NCI-H524 (cell line): ENCODE measurements around the gene ZNF76.
"Not testable (repeated sequence)": the region's sequence is repeated elsewhere in the genome, so short reads cannot be mapped to it uniquely, and the experiment has no call there.

Source experiments
- DNase-seq, 2 experiments: peaks; one replicate each; lab custom pipeline; 2025; lab: John Stamatoyannopoulos, UW

ZNF76 gene

DNA sequence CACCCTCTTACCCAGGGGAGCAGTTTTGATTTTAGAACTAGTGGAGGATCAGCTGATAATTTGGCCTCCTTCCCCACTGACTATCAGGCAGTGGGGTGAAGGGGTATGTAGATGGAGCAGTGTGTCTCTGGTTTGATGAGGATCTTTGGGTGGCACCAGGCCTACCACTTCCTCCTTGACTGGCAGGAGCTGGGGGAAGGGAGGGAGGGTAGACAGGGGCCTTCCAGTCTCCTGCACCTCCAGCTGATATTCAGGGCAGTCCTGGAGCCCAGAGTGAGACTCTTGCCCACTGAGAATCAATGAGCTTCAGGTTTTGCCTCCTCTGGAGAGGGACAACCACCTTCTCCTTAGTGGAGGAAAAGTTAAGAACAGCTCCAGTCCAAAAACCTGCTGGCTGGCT is 41.3 kb downstream of the ZNF76 start:
- no peak for DNase-seq

DNA sequence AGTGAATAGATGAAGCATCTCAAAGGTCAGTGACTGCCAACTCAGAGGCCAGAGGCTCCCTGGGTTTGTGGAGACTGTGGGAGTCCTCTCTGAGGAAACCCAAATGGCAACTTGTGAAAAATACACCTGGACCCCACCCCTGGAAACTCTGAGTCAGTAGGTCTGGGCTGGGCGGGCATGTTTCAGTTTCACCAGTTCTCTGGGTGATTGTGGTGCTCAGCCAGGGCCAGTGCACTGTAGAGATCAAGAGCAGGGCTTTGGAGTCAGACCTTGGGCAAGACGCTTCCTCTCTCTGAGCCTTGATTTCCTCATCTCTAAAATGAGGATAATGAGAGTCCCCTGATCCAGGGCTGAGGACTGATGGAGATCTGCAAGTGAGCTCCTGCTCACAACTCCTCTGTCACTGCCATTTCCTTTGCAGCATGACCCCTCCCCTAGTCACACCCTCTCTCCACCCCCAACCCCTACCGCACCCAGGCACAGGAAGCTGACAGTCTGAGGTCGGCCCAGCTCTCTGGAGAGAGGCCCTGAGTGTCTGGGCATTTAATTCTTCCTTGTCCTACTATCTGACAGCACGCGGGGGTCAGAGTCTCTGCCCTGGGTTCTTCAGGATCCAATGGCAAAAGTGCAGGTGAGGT is 43.2 kb downstream of the ZNF76 start:
- no peak for DNase-seq

DNA sequence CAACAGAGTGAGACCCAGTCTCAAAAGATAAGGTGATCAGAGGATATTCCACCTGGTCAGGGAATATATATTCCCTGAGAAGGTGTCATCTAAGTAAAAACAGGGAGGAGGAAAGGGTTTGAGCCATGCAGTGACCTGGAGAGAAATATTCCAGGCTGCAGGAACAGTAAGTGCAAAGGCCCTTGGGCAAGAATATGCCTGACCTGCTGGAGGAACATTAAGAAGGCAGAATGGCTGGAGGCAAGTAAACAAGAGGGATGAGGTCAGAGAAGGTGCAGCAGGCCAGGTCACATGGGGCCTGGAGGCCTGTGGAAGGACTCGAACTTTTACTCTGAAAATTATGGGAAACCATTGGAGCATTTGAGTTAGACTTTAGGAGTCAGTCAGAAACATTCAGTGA is 44.8 kb downstream of the ZNF76 start:
- no peak for DNase-seq

DNA sequence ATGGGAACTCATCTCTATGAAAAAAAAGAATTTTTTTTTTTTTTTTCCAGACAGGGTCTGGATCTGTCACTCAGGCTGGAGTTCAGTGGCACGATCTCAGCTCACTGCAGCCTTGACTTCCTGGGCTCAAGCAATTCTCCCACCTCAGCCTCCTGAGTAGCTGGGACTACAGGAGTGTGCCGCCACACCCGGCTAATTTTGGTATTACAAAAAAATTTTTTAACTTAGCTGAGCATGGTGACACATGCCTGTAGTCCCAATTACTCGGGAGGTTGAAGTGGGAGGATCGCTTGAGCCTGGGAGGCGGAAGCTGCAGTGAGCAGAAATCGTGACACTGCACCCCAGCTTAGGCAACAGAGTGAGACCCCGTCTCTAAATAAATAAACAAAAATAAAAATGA is 45.6 kb downstream of the ZNF76 start:
- DNase-seq, result peak; percentile 3 to 10

DNA sequence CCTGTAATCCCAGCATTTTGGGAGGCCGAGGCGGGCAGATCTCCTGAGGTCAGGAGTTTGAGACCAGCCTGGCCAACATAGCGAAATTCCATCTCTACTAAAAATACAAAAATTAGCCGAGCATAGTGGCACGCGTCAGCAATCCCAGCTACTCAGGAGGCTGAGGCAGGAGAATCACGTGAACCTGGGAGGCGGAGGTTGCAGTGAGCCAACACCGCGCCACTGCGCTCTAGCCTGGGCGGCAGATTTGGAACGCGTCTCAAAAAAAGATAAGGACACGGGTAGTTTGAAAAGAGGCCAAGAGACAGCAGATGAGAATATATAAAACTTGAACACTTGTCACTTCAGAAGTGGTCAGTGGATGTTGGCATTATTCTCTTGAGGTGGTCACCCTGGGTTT is 47.6 kb downstream of the ZNF76 start:
- not testable (repeated sequence) for DNase-seq

DNA sequence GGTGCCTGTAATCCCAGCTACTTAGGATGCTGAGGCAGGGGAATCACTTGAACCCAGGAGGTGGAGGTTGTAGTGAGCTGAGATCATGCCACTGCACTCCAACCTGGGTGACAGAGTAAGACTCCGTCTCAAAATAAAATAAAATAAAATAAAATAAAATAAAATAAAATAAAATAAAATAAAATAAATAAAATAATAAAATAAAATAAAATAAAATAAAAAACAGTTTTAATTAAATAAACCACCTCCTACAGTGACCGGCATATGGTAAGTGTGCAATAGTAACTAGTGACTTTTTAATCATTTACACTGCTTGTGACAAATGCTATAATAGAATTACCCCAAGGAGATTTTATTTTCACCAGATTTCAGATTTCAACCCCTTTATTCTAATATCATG is 49.0 kb downstream of the ZNF76 start:
- not testable (repeated sequence) for DNase-seq

DNA sequence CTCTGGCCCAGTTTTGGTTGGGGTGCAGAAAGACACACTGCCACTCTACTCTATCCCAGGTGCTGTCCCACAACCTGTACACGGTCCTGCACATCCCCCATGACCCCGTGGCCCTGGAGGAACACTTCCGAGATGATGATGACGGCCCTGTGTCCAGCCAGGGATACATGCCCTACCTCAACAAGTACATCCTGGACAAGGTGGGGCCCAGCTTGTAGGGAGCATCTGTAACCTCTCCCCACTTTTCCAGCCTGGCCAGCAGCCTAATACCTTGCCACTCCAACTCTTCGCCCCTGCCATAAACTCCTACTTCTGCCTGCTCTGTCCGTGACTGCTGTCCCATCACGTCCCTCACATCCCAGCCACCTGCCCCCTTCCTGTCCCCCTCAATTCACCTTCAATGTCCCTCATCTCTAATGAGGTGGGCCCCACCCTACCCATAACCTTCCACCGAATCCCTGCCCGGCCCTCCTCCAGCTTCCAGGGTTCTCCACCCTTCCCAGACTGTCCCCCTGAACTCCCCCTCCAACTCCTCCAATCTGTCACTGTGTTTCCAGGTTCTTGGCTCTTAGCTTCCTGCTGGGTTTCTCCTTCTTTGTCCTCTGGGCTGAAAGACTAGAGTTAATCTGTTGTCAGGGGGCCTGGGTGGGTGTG is 50.2 kb downstream of the ZNF76 start:
- DNase-seq, result no peak

DNA sequence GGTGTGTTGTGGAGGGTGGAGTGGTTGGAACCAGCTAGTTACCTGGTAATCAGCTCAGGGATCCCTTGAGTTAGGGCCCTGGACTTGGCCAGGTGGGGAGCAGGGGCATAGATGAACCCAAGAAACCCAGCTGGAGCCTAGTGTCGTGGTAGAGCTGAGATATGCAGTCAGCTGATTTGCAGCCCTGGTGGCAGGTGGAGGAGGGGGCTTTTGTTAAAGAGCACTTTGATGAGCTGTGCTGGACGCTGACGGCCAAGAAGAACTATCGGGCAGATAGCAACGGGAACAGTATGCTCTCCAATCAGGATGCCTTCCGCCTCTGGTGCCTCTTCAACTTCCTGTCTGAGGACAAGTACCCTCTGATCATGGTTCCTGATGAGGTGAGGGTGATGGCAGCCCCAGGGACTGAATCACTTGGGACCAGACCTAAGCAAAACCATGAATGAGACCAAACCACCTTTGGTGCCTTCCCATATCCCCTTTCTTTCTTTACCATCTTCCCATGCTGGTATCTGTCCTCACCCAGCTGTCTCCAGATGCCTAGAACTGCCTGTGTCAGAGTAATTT is 50.8 kb downstream of the ZNF76 start:
- no peak for DNase-seq

DNA sequence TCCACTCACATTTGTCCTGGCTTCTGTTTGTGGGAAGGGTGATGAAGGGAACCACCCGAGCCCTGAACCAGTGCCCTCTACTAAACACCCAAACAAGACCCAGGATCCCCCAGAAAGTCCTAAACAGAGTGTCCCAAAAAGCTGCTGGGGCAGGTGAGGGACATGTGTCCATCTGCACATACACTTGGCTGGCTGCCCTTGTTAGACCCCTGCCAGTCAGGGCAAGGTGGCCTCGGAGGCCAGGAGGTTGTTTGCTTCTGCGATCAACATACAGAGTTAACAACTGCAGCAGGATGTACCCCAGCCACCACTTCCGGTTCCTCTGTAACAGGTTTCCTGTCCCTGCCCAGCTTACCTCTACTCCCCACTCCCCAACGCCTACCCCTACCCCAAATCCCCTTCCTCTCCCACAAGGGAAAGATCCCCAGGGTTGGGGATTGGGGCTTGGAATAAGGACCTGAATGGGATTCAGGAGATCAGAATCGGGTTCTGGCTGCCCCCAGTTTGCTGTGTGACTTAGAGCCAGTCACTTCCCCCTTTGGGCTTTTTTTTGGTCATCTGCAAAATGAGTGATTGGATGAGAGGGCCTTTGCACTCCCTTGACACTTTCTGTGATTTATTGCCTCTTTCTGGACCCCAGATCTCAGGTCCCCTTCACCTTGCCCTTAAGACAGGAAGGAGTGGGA is 52.0 kb downstream of the ZNF76 start:
- no peak for DNase-seq

DNA sequence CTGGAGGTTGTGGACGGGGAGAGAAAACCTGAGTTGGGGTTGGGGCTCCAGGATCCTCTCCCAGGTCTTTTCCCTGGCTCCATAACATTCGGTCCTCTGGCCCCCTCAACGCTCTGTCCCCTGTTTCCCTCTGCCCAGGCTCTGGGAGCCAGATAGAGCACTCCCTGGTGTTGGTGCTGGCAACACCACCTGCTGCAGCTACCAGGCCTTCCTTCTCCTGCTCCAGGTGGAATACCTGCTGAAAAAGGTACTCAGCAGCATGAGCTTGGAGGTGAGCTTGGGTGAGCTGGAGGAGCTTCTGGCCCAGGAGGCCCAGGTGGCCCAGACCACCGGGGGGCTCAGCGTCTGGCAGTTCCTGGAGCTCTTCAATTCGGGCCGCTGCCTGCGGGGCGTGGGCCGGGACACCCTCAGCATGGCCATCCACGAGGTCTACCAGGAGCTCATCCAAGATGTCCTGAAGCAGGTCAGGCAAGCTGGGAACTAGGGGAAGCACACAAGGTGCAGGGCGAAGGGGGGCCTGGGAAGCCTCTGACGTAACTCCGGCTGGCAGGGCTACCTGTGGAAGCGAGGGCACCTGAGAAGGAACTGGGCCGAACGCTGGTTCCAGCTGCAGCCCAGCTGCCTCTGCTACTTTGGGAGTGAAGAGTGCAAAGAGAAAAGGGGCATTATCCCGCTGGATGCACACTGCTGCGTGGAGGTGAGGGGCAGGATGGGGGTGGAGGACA is 52.7 kb downstream of the ZNF76 start:
- no peak for DNase-seq

DNA sequence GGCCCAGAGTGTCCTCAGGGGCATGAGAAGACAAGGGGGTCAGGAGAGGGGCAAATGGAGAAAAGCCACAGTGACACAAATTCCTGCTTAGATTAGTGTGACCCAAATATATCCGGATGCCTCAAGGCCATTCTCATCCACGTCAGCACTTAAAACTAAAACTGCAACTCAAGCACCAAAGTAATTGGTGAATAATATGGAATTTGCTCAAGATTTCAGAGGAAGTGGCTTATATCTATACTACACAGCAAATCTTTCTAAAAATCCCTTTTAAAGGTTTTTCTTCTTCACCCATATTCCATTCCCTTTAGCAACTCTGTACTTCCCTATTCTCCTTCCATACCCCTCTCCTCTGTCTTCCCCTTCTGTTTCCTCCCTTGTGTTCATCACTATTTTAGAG is 53.3 kb downstream of the ZNF76 start:
- DNase-seq, result no peak

DNA sequence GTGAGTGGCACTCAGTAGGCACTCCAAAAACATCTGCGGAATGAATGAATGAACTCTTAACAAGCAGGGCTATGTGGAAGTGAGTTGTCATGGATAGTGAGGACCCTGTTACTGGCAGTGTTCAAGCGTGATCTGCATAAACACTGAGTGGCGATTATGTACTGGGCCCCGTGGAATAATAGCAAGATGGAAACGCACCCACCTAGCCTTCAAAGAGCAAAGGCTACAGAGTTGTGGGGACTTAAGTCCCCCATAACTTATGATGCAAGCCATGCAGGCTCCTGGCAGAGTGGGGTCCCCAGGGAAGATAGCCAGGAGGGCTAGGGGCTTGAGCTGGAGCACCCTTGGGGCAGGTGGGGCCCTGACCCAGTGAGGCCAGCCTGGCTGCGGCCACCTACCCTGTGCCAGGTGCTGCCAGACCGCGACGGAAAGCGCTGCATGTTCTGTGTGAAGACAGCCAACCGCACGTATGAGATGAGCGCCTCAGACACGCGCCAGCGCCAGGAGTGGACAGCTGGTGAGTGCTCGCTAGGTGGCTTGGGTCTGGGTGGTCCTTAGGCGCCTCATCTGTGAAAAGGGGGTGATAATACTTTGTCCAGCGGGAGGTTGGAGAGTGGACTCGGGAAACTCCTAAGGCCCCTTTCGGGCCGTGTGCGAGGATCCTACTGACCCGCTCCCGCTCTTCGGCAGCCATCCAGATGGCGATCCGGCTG is 58.1 kb downstream of the ZNF76 start:
- DNase-seq, result peak; percentile 45 to 62

DNA sequence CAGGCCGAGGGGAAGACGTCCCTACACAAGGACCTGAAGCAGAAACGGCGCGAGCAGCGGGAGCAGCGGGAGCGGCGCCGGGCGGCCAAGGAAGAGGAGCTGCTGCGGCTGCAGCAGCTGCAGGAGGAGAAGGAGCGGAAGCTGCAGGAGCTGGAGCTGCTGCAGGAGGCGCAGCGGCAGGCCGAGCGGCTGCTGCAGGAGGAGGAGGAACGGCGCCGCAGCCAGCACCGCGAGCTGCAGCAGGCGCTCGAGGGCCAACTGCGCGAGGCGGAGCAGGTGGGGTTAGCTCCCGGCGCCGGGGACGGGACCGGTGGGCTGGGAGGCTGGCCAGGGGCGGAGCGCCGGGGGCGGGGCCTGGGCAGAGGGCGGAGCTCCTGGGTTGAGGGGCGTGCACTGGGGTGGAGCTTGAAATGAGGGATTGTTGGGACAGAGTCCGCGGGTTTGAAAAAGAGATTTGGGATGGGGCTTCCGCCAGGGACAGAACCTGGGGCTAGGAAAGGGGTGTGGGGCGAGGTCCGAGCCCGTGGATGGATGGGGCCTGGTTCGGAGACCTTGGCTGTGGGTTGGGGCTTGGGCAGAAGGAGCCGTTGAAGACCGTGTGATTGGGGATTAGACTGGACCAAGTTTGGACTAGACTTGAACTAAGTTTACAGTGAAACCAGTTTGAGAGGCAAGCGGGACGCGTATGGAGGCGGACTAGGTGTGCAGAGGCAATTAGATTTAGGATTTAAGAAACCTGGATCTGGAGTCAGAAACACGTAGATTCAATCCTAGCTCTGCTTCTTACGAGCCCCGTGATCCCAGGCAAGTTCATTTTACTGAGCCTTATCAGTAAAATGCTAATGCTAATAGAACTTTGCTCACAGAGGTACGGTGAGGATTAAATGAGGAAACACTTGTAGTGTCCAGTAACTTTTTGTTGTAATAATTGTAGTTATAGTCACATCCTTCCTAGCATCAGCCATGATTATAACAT is 58.9 kb downstream of the ZNF76 start:
- peak; percentile 68 to 85 for DNase-seq

DNA sequence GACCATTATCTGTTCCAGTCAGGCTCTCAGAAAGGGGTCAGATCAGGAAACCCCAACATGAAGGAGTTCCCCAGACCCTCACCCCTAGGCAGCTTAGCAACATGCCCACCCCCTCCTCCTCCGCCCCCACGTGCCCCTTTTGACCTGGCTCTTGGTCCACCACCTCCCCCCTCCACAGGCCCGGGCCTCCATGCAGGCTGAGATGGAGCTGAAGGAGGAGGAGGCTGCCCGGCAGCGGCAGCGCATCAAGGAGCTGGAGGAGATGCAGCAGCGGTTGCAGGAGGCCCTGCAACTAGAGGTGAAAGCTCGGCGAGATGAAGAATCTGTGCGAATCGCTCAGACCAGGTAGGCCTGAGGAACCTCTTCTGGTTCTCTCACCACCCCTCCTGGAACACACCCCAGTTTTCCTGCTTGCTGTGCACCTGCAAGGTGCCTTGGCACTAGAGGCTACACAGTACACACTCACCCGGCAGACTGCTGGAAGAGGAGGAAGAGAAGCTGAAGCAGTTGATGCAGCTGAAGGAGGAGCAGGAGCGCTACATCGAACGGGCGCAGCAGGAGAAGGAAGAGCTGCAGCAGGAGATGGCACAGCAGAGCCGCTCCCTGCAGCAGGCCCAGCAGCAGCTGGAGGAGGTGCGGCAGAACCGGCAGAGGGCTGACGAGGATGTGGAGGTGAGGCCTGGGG is 60.0 kb downstream of the ZNF76 start:
- no peak for DNase-seq

DNA sequence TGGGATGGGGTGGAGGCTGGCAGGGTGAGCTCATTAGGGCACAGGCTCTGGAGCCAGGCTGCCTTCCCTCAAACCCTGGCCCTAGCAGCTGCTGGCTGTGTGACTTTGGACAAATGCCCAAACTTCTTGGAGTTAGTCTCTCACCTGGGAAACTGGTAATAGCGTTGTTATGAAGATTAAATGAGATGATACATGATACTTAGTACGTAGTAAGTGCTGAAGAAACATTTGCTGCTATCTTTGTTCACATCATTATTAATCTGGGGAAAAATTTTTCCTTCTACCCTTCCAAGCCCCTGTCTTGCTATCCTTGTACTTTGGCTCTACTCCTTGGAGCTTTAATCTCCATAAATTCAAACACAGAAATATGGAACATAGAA is 60.5 kb downstream of the ZNF76 start:
- DNase-seq, result no peak

DNA sequence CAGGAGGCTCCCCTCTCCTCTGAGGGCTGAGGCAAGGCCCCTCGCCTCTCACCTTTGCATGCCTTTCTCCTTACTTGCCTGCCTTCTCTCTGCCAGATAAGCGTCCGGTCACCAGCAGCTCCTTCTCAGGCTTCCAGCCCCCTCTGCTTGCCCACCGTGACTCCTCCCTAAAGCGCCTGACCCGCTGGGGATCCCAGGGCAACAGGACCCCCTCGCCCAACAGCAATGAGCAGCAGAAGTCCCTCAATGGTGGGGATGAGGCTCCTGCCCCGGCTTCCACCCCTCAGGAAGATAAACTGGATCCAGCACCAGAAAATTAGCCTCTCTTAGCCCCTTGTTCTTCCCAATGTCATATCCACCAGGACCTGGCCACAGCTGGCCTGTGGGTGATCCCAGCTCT is 61.6 kb downstream of the ZNF76 start:
- no peak for DNase-seq

DNA sequence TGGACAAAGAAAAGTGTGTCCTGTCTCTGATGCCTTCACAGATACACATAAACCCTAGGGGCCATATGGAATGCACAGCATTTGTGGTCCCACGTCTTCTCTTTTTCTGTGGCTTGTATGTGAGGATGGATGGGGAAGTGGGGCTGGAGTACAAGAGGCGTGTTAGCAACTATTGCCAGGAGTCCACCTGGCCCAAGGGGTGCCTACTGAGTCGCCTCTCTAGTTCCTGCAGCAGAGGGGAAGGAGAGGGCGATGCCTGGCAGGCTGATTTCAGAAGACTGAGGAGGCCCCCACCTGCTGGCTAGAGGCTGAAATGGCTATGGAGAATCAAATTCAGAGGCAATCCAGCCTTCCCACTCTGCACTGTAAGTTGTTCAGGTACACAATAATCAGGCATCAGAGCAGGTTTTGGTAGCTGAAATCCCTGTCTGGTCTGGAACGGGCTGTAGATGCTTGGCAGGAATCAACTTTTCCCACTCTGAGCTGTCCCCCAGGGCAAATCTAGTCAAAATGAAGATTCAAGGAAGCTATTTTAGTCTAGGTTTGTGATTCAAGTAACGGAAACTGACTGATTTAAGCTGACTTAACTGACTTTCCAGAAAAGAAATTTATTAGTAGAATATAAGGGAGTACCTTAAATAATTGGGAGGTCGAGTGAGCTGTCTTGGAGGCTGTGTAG is 68.0 kb downstream of the ZNF76 start:
- peak in 1 of 2 experiments; percentile 61 for DNase-seq

DNA sequence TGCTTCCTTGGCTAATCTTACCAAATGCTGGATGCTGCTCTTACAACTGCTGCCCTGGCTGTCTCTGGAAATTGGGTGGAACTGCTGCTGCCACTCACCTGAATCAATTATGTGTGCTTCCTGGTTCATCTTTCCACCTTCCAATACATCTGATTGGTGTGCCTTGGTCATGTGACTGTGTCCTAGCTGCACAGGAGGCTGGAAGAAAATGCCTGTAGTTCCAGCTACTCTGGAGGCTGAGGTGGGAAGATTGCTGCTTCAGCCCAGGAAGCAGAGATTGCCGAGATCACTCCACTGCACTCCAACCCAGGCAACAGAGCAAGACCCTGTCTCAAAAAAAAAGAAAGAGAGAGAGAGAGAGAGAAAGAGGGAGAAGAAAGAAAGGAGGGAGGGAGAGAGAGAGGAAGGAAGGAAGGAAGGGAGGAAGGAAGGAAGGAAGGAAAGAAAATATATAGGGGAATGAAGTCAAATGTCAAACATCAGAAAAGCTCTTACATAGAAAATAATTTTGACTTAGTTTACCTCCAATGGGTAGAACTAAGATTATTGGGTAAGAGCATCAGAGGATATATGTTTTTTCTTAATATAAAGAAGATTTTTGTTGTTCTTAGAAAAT is 68.7 kb downstream of the ZNF76 start:
- peak in 1 of 2 experiments; percentile 8 for DNase-seq

DNA sequence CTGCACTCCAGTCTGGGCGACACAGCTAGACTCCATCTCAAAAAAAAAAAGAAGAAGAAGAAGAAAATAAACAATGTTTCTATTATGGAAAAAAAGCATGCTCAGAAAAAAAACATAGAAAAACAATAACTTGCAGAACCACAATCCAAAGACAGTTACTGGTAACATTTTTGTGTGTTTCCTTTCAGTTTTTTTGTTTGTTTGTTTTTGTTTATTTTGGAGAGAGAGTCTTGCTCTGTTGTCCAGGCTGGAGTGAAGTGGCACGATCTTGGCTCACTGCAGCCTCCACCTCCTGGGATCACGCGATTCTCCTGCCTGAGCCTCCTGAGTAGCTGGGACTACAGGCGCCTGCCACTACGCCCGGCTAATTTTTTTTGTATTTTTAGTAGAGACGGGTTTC is 69.4 kb downstream of the ZNF76 start:
- DNase-seq, result not testable (repeated sequence)
